Brain pericyte (primary cell): Measurements from ENCODE around the gene RNF19B.

ENCODE experiments used
- DNase-seq: peaks from one replicate; pipeline ENCODE4 v3.0.0-alpha.2; 2012; ENCODE audit warnings: low read depth, low spot score

The RNF19B gene

GRCh38 chr1:32967888-32968568 is 3.4 kb upstream of the RNF19B start:
- no peak for DNase-seq

GRCh38 chr1:32966900-32967299 is 2.3 kb upstream of the RNF19B start:
- DNase-seq, result no peak

- DNase-seq, result no peak
Measured at GRCh38 chr1:32965251-32965747, 690 bp upstream of the RNF19B start.

GRCh38 chr1:32963746-32964460 is 706 bp downstream of the RNF19B start:
- DNase-seq, result no peak

- DNase-seq, result no peak
Measured at GRCh38 chr1:32962248-32962896, 2.2 kb downstream of the RNF19B start.

- no peak for DNase-seq
Measured at GRCh38 chr1:32960819-32961355, 3.7 kb downstream of the RNF19B start.

GRCh38 chr1:32960342-32960741 is 4.3 kb downstream of the RNF19B start:
- DNase-seq, result no peak

- no peak for DNase-seq
Measured at GRCh38 chr1:32958827-32959226, 5.8 kb downstream of the RNF19B start.

- no peak for DNase-seq
Measured at GRCh38 chr1:32957017-32957416, 7.6 kb downstream of the RNF19B start.

- DNase-seq, result no peak
Measured at GRCh38 chr1:32954168-32954567, 10.4 kb downstream of the RNF19B start.

GRCh38 chr1:32953495-32953894 is 11.1 kb downstream of the RNF19B start:
- no peak for DNase-seq

GRCh38 chr1:32949519-32949918 is 15.1 kb downstream of the RNF19B start:
- DNase-seq, result no peak

GRCh38 chr1:32948905-32949304 is 15.7 kb downstream of the RNF19B start:
- no peak for DNase-seq

GRCh38 chr1:32948390-32948722 is 16.3 kb downstream of the RNF19B start:
- DNase-seq, result no peak

GRCh38 chr1:32947669-32948389 is 16.8 kb downstream of the RNF19B start:
- no peak for DNase-seq

GRCh38 chr1:32946413-32946812 is 18.2 kb downstream of the RNF19B start:
- no peak for DNase-seq

- DNase-seq, result no peak
Measured at GRCh38 chr1:32944180-32944579, 20.4 kb downstream of the RNF19B start.

- no peak for DNase-seq
Measured at GRCh38 chr1:32939655-32940371, 24.8 kb downstream of the RNF19B start.

- no peak for DNase-seq
Measured at GRCh38 chr1:32937061-32937460, 27.5 kb downstream of the RNF19B start.

- DNase-seq, result no peak
Measured at GRCh38 chr1:32934535-32934934, 30.1 kb downstream of the RNF19B start.

GRCh38 chr1:32933742-32934322 is 30.8 kb downstream of the RNF19B start:
- DNase-seq, result no peak
